Iris pigment epithelial cell (primary cell): ENCODE measurements around the gene SAMD3.
"Not testable (repeated sequence)": the region's sequence is repeated elsewhere in the genome, so short reads cannot be mapped to it uniquely, and the experiment has no call there.

ENCODE experiments used
- DNase-seq: peaks from one replicate; pipeline ENCODE4 v3.0.0-alpha.2; 2011; ENCODE audit warnings: low read depth

The SAMD3 gene, protein sequence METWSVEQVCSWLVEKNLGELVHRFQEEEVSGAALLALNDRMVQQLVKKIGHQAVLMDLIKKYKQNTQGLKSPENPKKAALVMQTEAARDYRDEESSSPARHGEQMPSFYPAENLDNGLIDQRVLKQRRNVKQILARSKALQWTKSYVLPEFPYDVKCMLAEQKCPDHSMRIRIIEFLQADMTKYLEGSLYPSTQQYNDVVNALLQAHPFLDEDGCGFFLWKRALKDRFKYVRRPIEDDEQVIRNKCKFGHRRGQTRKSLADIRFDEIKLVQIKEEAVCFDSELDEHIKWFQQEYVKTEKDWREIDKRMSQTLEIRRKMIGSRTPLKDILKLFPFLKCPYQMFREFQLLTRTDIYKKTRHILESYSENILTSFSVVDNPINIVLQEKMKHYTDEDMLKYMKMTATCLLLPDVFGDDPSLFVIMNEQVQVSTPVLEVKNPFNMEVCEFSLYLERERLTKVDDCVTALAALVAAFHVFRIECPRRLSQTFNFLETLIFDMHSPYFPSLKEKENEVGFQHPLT

DNA sequence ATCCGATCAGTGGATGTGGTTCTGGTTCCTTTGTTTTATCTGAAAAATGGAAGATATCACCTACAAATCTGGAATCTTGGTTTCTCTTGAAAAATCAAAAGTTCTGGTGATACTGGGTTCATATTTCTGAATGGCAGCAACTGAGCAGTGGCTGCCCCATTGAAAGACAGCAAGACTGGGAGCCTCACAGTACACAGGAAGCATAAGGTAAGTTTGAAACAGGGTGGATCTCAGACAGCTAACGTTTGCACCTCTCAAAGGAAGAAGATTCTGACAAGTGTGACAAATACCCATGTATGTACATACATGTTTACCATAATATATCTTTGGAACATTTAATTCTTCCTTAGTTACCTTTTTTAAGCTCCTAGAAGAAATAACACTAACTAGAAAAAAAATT, at the start of gene SAMD3:
Gene SAMD3 (minus strand): TSS at position 177 of the 400 bp plus-strand sequence. CDS start 7,678 bp downstream, outside the sequence.
- DNase-seq: no peak

DNA sequence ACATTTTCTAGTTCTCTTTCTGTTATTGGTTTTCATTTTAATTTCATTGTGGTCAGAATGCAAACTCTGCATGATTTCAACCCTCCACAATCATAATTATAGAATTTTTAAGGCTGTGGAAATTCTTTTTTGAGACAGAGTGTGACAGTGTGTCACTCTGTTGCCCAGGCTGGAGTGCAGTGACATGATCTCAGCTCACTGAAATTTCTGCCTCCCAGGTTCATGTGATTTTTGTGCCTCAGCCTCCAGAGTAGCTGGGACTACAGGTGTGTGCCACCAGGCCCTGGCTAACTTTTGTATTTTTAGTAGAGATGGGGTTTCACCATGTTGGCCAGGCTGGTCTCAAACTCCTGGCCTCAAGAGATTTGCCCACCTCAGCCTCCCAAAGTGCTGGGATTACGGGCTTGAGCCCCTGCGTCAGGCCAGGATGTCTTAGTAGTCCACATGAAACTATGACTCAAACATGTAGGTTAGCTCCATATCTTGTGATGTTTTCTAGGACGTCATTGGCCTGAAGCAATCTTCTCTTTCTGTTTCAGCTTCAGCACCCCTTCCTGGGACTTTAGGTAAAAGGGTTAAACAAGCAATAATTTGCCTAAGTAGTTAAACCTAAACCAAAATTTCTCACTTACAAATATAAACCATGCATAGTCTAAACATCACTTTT, 47.4 kb upstream of the SAMD3 start:
- DNase-seq: no peak

DNA sequence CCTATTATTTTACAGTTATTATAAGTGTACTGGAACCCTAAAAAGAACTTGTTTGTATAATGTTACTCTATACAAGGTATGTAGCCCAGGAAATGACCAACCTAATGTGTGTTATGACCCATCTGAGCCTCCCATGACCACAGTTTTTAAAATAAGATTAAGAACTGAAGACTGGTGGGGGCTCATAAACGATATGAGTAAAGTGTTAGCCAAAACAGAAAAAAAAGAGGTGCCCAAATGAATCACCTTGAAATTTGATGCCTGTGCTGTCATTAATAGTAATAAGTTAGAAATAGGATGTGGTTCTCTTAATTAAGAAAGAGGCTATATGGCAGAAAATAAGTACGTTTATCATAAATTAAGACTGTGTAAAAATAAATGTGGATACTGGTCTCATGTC, 42.8 kb upstream of the SAMD3 start:
- not testable (repeated sequence) for DNase-seq

DNA sequence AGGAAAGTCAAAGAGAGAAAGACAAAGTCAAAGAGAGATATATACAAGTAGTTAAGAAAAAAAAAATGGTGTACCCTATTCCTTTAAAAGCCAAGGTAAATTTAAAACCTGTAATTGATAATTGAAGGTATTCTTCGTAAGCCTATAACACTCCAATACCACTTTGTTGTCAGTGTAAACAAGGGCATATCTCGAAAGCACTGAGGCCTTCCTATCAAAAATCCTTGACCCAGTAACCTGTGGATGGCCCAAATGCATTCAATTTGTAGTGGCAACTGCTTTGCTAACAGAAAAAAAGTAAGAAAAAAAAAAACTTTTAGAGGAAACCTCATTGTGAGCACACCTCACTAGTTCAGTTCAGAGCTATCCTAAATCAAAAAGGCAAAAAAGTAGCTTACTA, 39.3 kb upstream of the SAMD3 start:
- DNase-seq: no peak

DNA sequence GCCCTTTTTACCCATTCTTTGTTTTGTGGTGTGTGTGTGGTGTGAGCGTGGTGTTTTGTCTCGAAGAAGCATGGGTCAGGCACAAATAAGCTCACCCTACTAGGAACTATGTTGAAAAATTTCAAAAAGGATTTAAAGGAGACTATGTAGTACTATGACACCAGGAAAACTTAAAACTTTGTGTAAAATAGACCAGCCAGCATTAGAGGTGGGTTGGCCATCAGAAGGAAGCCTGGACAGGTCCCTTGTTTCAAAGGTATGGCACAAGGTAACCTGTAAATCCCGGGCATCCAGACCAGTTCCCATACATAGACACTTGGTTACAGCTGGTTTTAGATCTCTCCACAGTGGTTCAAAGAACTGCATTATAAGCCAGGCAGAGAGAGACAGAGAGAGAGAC, 38.8 kb upstream of the SAMD3 start:
- not testable (repeated sequence) for DNase-seq

DNA sequence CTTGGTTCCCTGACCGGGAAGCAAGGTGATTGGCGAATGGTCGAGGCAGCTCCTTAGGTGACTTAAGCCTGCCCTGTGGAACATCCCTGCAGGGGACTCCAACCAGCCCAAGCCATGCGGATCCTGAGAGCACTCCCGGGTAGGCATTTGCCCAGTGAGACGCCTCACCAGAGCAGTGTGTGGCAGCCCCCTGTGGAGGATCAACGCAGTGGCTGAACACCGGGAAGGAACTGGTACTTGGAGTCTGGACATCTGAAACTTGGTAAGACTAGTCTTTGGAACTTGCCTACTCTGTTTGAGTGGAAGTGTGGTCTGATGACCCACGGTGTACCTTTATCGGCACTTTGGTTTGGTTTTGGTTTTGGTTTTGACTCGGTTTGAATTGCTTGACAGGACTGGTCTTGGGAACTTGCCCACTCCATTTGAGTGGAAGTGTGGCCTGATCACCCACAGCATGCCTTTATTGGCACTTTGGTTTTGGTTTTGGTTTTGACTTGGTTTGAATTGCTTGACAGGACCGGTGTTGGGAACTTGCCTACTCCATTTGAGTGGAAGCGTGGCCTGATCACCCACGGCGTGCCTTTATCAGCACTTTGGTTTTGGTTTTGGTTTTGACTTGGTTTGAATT, 38.0 kb upstream of the SAMD3 start:
- not testable (repeated sequence) for DNase-seq

DNA sequence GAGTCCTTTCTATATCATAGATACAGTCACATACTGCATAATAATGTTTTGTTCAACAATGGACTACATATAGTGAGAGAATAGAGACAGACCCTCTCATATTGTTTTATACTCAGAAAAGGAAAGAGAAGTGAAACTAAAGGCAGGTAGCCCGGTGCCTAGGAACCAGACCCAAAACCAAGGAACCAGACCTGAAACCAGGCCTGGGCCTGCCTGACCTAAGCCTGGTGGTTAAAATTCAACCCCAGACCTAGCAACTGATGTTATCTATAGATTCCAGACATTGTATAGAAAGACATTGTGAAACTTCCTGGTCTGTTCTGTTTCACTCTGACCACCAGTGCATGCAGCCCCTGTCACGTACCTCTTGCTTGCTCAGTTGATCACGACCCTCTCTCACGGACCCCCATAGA, 37.3 kb upstream of the SAMD3 start:
- DNase-seq: not testable (repeated sequence)

DNA sequence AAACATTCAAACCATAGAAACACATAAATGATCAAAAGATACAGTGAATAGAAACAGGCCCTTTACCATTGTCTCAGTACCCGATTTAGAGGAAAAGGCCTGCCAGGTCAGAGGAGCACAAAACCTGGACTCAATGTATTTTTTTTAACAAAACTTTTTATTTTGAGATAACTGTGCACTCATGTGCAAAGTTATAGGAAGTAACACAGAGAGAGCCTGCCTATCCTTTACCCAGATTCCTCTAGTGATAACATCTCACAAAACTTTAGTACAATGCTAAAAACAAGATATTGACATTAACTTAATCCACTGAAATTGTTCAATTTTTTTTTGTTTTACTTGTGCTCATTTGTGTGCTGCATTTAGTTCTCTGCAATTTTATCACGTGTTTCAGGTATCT, 36.8 kb upstream of the SAMD3 start:
- DNase-seq: no peak

DNA sequence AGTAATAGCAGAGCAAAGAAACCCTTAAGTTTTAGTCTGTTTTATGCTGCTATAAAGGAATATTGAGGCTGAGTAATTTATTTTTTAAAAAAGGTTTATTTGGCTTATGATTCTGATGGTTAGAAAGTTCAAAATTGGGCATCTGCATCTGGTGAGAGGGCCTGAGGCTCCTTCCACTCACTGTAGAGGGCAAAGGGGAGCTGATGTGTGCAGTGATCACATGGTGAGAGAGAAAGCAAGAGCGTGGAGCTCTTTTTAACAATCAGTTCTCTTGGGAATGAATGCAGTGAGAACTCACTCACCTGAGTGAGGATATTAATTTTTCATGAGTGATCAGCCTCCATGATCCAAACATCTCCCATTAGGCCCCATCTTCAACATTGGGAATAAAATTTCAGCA, 36.4 kb upstream of the SAMD3 start:
- DNase-seq: no peak

DNA sequence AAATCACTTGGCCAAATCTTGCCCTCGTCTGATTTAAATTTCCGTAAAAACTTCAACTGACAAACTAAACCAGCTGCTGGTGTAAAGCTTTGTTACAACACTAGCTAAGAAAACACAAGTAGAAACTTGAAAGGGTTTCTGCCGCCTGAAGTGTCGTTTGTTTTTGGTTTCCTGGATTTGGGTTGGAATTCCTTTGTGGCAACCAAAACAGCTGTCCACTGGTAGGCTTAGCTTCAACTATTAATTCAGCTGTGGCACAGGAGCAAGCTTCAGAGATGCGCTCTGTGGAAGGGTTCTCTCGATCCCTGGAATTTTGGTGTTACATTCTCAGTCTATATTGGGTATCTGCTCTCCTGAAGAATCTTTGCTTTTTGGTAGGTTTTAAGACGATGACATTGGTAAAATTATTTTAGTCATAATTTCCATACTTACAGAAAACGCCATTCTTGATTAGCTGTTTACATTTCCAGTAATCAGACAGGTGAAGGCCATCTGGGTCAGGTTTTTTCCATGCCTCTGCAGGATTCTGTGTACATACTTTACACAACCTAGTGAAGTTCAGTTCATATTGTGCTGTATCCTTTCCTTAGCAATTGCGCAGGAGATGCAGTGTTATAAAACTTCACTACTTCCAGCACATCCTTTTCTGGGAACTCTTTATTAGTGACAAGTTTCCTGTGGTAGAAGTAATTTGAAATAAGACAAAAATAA, 29.9 kb upstream of the SAMD3 start:
- DNase-seq: no peak

DNA sequence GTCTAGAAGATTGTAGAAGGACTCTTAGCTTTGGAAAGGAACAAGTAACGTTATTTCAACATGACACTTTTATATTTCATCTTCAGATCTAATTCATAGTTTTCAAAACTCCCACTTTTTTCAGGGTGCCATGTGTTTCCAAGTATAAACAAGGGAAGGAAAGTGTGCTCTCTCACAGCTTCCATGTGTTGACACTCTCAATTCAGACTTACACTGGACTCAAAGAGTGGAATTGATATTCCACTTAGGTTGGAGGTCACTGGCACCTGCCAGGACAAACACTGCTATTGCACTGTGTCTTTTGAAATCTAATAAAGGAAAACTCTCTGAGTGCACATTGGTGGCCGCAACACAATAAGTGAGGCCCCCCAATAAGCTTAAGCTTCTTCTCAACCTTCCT, 22.5 kb upstream of the SAMD3 start:
- no peak for DNase-seq

DNA sequence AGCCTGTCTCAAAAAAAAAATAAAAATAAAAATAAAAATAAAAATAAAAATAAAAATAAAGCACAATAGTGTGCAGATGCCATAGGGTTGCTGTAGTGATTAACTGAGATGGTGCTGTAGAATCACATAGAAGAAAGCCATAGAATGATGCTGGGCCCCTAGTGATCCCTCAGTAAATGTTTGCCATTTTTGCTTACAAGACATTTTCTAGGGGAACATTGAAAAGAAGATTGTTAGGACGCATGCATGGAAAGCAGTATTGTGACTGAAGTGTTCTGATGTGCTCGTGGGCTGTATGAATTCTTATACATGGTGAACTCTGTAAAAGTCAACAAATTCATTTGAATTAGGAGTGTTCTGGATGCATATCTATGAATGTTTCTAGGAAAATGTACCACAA, 22.0 kb upstream of the SAMD3 start:
- no peak for DNase-seq

DNA sequence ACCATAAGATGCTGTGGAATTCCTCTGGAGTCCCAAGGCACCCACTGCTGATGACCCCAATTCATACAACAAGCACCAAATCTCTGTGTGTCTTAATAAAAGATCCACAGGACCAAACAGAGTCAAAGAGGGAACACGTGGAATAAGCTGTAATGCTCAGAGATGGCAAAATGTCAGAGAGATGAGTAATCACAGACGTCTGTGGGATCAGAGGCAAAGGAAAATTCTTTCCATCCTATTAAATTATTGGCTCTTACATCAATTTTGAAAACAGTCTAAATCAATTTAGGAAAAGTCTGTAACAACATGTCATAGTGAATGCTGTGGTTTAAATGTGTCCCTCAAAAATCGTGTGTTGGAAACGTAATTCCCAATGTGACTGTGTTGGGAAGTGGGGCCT, 17.5 kb upstream of the SAMD3 start:
- DNase-seq: peak; percentile 82

DNA sequence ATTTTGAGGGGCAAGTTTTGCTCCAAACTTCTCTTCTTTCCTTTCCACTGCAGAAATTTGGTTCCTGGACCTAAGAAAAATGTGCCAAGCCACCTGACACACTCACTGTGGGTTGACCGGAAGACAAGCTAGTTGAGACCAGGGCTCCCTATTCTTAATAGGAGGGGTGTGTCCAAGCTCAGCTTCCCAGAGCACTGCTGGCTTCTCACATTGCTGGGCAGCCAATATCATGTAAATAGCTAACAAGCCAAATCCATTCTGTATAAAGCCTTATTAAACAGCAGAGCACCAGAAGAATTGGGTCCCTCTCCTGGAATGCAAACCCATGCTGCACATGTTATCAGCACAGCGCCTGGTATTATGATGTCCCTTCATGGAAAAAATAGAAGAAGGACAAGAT, 17.0 kb upstream of the SAMD3 start:
- DNase-seq: no peak

DNA sequence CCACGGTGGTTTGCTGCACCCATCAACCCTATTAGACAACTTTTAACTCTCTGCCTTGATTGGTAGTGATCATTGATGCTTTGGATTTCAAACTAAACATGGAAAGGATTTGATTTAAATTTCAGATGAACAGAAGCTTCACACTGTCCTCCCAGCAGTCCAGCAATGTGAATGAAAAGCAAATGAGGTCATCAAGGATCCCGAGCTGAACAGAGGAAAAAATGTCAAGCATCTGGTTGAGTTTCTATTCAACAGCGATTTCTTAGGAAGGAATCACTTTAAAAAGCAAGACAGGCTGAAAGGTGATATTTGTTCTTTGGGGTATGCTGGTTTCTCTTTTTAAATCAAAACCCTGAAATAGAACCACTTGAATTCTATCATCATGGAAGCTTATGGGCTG, 10.6 kb upstream of the SAMD3 start:
- peak; percentile 57 for DNase-seq

DNA sequence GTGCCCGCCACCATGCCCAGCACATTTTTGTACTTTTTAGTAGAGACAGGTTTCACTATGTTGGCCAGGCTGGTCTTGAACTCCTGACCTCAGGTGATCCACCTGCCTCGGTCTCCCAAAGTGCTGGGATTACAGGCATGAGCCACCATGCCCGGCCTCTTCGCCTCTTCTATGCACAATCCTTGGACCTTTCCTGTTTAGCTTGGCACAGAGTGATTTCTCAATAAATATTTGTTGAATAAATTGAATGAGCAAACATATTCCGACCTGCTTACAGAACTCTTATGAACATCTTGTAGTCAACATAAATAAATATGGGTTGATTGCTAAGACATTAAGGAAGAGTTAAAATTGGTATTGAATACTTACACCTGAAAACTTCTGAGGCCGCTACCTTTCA, 7.8 kb upstream of the SAMD3 start:
- not testable (repeated sequence) for DNase-seq

DNA sequence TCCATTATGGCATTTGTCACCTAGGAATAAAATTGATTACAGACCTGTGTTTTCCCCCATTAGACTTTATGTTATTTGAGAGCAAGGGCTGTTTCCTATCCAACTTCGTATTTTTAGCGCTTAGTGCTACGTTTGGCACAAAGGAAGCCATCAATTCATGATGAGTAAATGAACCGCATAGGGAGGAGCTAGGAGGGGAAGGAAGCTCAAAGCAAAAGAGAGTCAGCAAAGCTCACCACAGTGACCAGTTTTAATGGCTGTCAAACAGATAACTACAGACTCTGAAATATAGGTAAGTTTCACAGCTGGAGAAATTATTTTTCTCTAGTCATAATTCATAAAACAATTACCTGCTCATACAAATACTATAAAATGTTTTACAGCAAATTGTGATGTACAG, 6.9 kb upstream of the SAMD3 start:
- DNase-seq: no peak

DNA sequence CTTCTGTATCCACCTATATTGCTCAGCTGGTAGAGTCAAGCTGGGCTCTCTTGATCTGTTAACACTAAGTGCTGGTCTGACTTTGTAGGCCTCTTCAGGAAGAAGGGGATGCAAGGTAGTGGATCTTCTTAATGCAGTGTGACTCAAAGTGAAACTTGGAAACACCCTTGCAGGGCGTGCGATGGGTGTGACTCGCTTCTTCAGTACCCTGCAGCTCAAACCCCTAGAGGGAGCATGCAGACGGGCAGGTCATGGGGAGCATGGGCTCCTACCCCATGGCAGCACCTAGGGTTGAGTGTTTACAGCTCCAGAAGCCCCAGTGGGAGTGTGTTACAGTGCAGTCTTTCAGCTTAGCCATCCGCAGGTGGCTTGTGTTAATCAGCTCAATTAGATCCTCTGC, 757 bp upstream of the SAMD3 start:
- DNase-seq: peak; percentile 4

DNA sequence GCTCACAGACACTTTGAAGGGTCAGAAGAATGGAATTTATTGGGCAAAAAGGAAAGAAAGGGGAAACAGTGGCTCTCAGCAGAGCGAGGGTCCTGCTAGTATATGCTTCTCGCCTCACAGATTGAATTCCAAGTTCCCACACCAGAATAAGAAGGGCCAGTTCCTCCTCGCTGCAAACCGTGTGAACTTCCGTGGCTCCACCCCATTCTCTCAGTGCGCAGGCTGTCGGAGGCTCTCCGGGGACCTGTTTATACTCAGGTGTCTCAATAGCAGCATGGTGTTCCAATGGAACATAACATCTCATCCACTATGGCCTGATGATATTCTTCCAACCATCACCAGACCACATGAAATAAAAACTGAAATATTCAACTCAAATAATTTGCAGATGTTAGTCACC, 4.6 kb downstream of the SAMD3 start:
- DNase-seq: no peak

DNA sequence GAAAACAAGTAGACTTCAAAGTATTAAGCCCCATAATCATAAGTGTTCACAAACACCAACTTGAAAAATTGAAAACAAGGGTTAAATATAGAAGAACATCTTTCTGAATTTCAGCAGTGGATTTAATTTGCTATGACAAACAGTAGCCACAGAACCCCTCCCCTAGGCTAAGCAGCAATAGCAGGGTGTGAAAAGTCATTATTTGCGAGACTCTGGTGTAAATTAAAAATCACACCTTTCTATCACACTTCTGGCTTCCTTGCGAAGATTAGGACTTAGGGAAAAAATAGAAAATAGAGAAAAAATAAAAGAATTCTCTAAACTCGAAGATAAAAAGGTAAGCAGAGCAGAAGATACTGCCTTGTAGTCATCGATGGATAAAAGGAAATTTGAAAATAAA, 6.1 kb downstream of the SAMD3 start:
- DNase-seq: no peak

DNA sequence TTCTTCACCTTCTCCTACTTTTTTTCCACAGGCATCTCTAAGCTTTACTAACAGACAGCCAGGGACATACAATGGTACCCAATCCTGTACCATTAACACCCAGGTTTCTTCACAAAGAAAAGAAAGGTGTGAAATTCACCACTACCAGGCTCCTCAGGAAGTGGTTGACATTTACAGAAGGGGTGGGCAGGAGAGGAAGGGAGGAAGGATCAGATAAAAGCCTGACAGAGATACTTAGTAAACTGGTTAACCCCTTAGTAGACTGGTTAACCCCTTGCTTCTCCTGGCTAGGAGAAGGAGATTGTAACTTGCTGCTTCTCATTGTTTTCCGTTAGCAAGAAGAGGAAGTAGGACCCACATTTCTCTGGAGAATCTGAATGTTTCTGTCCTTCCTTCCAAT, 7.2 kb downstream of the SAMD3 start:
- no peak for DNase-seq

DNA sequence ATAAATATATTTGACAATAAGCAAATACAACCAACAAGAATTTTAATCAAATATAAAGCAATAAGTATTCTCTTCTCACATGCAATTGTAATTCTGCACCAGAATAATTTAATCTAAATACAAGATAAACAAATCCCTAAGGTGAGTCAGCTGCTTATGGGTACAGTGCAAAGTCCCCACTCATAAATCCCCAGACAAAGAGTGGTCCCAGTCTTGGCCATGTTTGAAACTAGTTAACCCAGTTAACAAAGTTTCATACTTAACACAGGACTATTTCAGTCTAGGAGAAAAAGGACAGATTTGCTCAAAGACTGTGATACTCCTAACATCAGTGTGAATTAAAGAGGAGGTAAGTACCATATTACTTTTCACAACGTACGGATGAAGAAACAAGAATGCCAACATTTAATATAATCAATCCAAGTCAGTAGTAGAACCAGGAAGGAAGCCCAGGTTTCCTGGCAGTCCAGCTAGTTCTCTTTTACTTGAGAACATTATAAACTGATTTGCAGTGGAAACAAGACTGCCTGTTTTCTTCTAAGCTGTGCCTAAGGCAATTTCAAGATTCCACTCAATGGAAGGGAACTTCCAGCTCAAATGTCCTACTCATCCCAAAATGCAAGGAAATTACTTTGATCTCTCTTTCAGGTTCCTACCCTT, 10.4 kb downstream of the SAMD3 start:
- DNase-seq: no peak
